ENCODE data around the gene CDNF. TPM values are rescaled to one million over a fixed set of nuclear protein-coding genes. Genes with fewer than 3 reads are reported as not detected.
"Not testable (repeated sequence)": the region's sequence is repeated elsewhere in the genome, so short reads cannot be mapped to it uniquely, and the experiment has no call there.

CDNF gene
- total RNA-seq, 6 donors from 2014 or later, result 0.89 to 34.6 (median 1.7) TPM

- Histone ChIP-seq H3K9me3 (no peaks in the 10 kb centered on the region), H3K4me3 (no peak overlapping the region), H3K4me1 (no peaks in the 10 kb centered on the region), H3K27me3 (no peaks in the 10 kb centered on the region), H3K36me3 (no peaks in the 10 kb centered on the region), H3K27ac (no peak overlapping the region)
- 29 to 41% methylated on average over 3 of the region's 3 CpGs for WGBS, 2 donors
- ATAC-seq (ENCODE audit: low FRiP score in 2 of 2) (peak in 1 of 2 donors; percentile 68), DNase-seq (no peak)
- no peak for TF ChIP-seq POLR2AphosphoS5 (IDR thresholded peaks at IDR 0.05)
- peak in 5 of 6 experiments; percentile 28 to 53 (median 46) for TF ChIP-seq CTCF (IDR thresholded peaks at IDR 0.05)
- no peak for TF ChIP-seq EP300 (IDR thresholded peaks at IDR 0.05)
- no peak for TF ChIP-seq POLR2A (IDR thresholded peaks at IDR 0.05)
Measured at GRCh38 chr10:14822879-14823755, 14.7 kb downstream of the CDNF start.

- no peaks in the 10 kb centered on the region for H3K9me3 ChIP-seq
- TF ChIP-seq POLR2AphosphoS5 (IDR thresholded peaks at IDR 0.05), result no peak
- TF ChIP-seq POLR2A (IDR thresholded peaks at IDR 0.05), result no peak
- TF ChIP-seq CTCF (IDR thresholded peaks at IDR 0.05), result no peak
- TF ChIP-seq EP300 (IDR thresholded peaks at IDR 0.05), result no peak
- H3K27me3 ChIP-seq, result no peaks in the 10 kb centered on the region
- WGBS, 2 donors, result 82 to 85% methylated on average over 6 of the region's 6 CpGs
- H3K36me3 ChIP-seq, result no peaks in the 10 kb centered on the region
- ATAC-seq (ENCODE audit: low FRiP score in 2 of 2) (no peak), DNase-seq (no peak)
- no peaks in the 10 kb centered on the region for H3K4me1 ChIP-seq
- no peak overlapping the region for H3K4me3 ChIP-seq
- no peak overlapping the region for H3K27ac ChIP-seq
Measured at GRCh38 chr10:14821635-14822375, 16.0 kb downstream of the CDNF start.

- H3K4me1 ChIP-seq, result no peaks in the 10 kb centered on the region
- no peak overlapping the region for H3K4me3 ChIP-seq
- no peaks in the 10 kb centered on the region for H3K27me3 ChIP-seq
- H3K27ac ChIP-seq, result no peak overlapping the region
- WGBS, 2 donors, result 84 to 94% methylated on average over 5 of the region's 5 CpGs
- no peak for DNase-seq
- no peaks in the 10 kb centered on the region for H3K36me3 ChIP-seq
- ATAC-seq (ENCODE audit: low FRiP score in 2 of 2), result no peak
- TF ChIP-seq EP300 (IDR thresholded peaks at IDR 0.05) (no peak), POLR2AphosphoS5 (IDR thresholded peaks at IDR 0.05) (no peak), POLR2A (IDR thresholded peaks at IDR 0.05) (no peak), CTCF (IDR thresholded peaks at IDR 0.05) (no peak)
- no peaks in the 10 kb centered on the region for H3K9me3 ChIP-seq
Measured at GRCh38 chr10:14820775-14821154, 17.1 kb downstream of the CDNF start.

GRCh38 chr10:14820010-14820774, 17.6 kb downstream of the CDNF start:
- no peaks in the 10 kb centered on the region for H3K9me3 ChIP-seq
- WGBS, 2 donors, result 95 to 96% methylated on average over 10 of the region's 10 CpGs
- no peak for TF ChIP-seq POLR2AphosphoS5 (IDR thresholded peaks at IDR 0.05)
- TF ChIP-seq POLR2A (IDR thresholded peaks at IDR 0.05), result no peak
- TF ChIP-seq EP300 (IDR thresholded peaks at IDR 0.05), result no peak
- TF ChIP-seq CTCF (IDR thresholded peaks at IDR 0.05), result no peak
- H3K27me3 ChIP-seq, result no peaks in the 10 kb centered on the region
- DNase-seq (no peak), ATAC-seq (ENCODE audit: low FRiP score in 2 of 2) (peak in 1 of 2 donors; percentile 83)
- H3K27ac ChIP-seq, result no peak overlapping the region
- no peaks in the 10 kb centered on the region for H3K4me1 ChIP-seq
- no peak overlapping the region for H3K4me3 ChIP-seq
- no peaks in the 10 kb centered on the region for H3K36me3 ChIP-seq

- DNase-seq; H3K9me3 ChIP-seq; H3K27me3 ChIP-seq; H3K36me3 ChIP-seq; H3K4me1 ChIP-seq; H3K27ac ChIP-seq; H3K4me3 ChIP-seq; ATAC-seq (ENCODE audit: low FRiP score in 2 of 2): not testable (repeated sequence)
- 86 to 98% methylated on average over 7 of the region's 7 CpGs for WGBS, 2 donors
Measured at GRCh38 chr10:14816717-14817116, 21.1 kb downstream of the CDNF start.
